ENCODE results near the gene ONECUT1.
A peak's percentile ranks its signal among the peaks of the same experiment; 100 is the strongest.

The ONECUT1 gene

DNA sequence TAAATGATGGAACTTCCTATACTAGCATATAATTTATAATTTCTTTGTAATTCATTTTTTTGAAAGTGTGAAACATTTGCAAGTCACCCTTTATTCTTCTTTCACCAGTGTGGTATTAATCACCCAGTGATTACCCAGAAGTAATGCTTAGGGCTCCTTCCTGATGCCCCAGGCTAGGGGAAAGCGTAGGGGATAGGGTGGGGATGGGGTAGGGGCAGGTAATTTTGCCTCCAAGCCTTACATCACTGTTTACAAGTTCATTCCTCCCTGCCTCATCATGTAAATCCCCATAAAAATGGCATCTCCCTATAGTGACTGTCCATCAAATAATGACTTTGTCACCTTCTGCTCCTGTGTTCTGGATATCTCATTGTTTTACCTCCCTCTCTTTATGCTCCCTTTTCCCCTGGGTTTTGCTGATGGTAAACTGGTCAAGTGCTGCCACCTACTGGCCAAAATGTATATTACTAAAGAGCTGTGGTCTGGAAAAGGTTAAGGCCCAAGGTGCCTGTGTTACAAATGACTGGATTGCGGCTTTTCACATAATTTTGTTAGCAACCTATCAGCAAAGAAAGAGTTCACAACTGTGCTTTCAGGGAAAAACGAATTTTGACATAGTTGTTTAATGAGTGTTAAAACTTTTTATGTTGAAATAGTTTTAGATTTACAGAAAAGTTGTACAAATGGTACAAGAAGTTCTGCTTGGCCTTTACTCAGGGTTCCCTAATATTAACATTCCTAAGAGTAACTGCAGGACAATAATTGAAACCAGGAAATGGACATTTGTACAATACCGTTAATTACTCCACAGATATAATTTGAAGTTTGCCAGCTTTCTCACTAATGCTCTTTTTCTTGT lies 54.7 kb downstream of the ONECUT1 start:
- H3K27me3 ChIP-seq (ENCODE audit: insufficient read depth, insufficient read length) = no peaks in the 10 kb centered on the region
- H3K4me1 ChIP-seq (ENCODE audit: insufficient read depth, insufficient read length) = peaks cover 3% of the 10 kb centered on the region
- no peak overlapping the region for H3K9ac ChIP-seq (ENCODE audit: insufficient read length, low read depth)
- TF ChIP-seq ZNF274 (IDR thresholded peaks at IDR 0.05; ENCODE audit: low read depth, low read length) = no peak
- TF ChIP-seq SUZ12 (IDR thresholded peaks at IDR 0.05; ENCODE audit: extremely low read depth, insufficient read depth, insufficient read length) = no peak
- TF ChIP-seq YY1 (IDR thresholded peaks at IDR 0.05; ENCODE audit: insufficient read depth, insufficient read length) = no peak
- H3K9me3 ChIP-seq (ENCODE audit: insufficient read depth, low read length) = no peaks in the 10 kb centered on the region
- H3K4me3 ChIP-seq (ENCODE audit: insufficient read length, low read depth) = no peak overlapping the region
- DNase-seq (ENCODE audit: low read depth, low spot score) = peak; percentile 58
- no peaks in the 10 kb centered on the region for H3K36me3 ChIP-seq (ENCODE audit: insufficient read depth, insufficient read length, low read length)

DNA sequence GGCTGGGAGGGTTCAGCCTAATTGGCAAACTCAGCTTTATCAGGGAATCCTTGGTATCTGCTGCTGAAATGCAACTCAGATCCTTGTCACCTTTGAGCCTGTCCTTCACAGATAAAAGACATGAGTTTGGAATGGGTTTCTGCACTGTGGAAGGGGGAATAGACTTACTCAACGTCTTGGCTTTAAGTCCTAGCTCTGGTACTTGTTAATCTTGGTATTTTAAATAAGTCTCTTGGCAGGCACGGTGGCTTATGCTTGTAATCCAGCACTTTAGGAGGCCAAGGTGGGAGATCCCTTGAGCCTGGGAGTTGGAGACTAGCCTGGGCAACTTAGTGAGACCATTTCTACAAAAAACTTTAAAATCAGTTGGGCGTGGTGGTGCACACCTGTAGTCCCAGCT lies 55.8 kb downstream of the ONECUT1 start:
- no peak for DNase-seq (ENCODE audit: low read depth, low spot score)
- Histone ChIP-seq H3K9ac (ENCODE audit: insufficient read length, low read depth) (no peak overlapping the region), H3K9me3 (ENCODE audit: insufficient read depth, low read length) (no peaks in the 10 kb centered on the region), H3K4me1 (ENCODE audit: insufficient read depth, insufficient read length) (peaks cover 3% of the 10 kb centered on the region), H3K27me3 (ENCODE audit: insufficient read depth, insufficient read length) (no peaks in the 10 kb centered on the region), H3K4me3 (ENCODE audit: insufficient read length, low read depth) (no peak overlapping the region), H3K36me3 (ENCODE audit: insufficient read depth, insufficient read length, low read length) (no peaks in the 10 kb centered on the region)
- no peak for TF ChIP-seq ZNF274 (IDR thresholded peaks at IDR 0.05; ENCODE audit: low read depth, low read length)
- no peak for TF ChIP-seq SUZ12 (IDR thresholded peaks at IDR 0.05; ENCODE audit: extremely low read depth, insufficient read depth, insufficient read length)
- no peak for TF ChIP-seq YY1 (IDR thresholded peaks at IDR 0.05; ENCODE audit: insufficient read depth, insufficient read length)

- Histone ChIP-seq H3K4me1 (ENCODE audit: insufficient read depth, insufficient read length) (peaks cover 3% of the 10 kb centered on the region), H3K9me3 (ENCODE audit: insufficient read depth, low read length) (no peaks in the 10 kb centered on the region), H3K4me3 (ENCODE audit: insufficient read length, low read depth) (no peak overlapping the region), H3K36me3 (ENCODE audit: insufficient read depth, insufficient read length, low read length) (no peaks in the 10 kb centered on the region), H3K27me3 (ENCODE audit: insufficient read depth, insufficient read length) (no peaks in the 10 kb centered on the region), H3K9ac (ENCODE audit: insufficient read length, low read depth) (no peak overlapping the region)
- DNase-seq (ENCODE audit: low read depth, low spot score) = no peak
- no peak for TF ChIP-seq ZNF274 (IDR thresholded peaks at IDR 0.05; ENCODE audit: low read depth, low read length)
- no peak for TF ChIP-seq SUZ12 (IDR thresholded peaks at IDR 0.05; ENCODE audit: extremely low read depth, insufficient read depth, insufficient read length)
- TF ChIP-seq YY1 (IDR thresholded peaks at IDR 0.05; ENCODE audit: insufficient read depth, insufficient read length) = no peak
Measured at GRCh38 chr15:52733696-52734255, 56.4 kb downstream of the ONECUT1 start.

DNA sequence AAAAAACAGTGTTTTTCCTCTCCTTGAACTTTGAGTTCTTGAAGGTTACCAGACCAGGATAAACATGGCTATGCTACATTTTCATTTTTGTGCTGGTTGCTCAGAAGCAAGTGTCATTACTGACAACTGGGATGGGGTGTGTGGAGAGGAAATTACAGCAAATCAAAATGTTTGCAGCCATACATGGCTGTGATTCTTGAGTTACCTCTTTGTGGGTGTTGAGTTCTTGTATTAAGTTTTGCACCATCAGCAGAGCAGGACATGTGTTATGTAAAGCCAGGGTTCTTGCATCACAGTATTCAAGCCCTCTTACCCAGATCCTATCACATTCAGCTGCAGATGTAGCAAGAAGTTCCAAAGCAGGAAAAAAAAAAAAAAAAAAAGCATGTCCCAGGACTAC lies 57.0 kb downstream of the ONECUT1 start:
- H3K4me3 ChIP-seq (ENCODE audit: insufficient read length, low read depth) = no peak overlapping the region
- H3K9me3 ChIP-seq (ENCODE audit: insufficient read depth, low read length) = no peaks in the 10 kb centered on the region
- no peaks in the 10 kb centered on the region for H3K36me3 ChIP-seq (ENCODE audit: insufficient read depth, insufficient read length, low read length)
- DNase-seq (ENCODE audit: low read depth, low spot score) = peak; percentile 9
- TF ChIP-seq YY1 (IDR thresholded peaks at IDR 0.05; ENCODE audit: insufficient read depth, insufficient read length) = no peak
- no peak for TF ChIP-seq SUZ12 (IDR thresholded peaks at IDR 0.05; ENCODE audit: extremely low read depth, insufficient read depth, insufficient read length)
- no peak for TF ChIP-seq ZNF274 (IDR thresholded peaks at IDR 0.05; ENCODE audit: low read depth, low read length)
- H3K9ac ChIP-seq (ENCODE audit: insufficient read length, low read depth) = no peak overlapping the region
- no peaks in the 10 kb centered on the region for H3K27me3 ChIP-seq (ENCODE audit: insufficient read depth, insufficient read length)
- H3K4me1 ChIP-seq (ENCODE audit: insufficient read depth, insufficient read length) = peaks cover 3% of the 10 kb centered on the region

- no peak overlapping the region for H3K9ac ChIP-seq (ENCODE audit: insufficient read length, low read depth)
- H3K27me3 ChIP-seq (ENCODE audit: insufficient read depth, insufficient read length) = no peaks in the 10 kb centered on the region
- TF ChIP-seq YY1 (IDR thresholded peaks at IDR 0.05; ENCODE audit: insufficient read depth, insufficient read length) (no peak), SUZ12 (IDR thresholded peaks at IDR 0.05; ENCODE audit: extremely low read depth, insufficient read depth, insufficient read length) (no peak), ZNF274 (IDR thresholded peaks at IDR 0.05; ENCODE audit: low read depth, low read length) (no peak)
- DNase-seq (ENCODE audit: low read depth, low spot score) = no peak
- H3K36me3 ChIP-seq (ENCODE audit: insufficient read depth, insufficient read length, low read length) = no peaks in the 10 kb centered on the region
- H3K4me1 ChIP-seq (ENCODE audit: insufficient read depth, insufficient read length) = peaks cover 3% of the 10 kb centered on the region
- no peaks in the 10 kb centered on the region for H3K9me3 ChIP-seq (ENCODE audit: insufficient read depth, low read length)
- no peak overlapping the region for H3K4me3 ChIP-seq (ENCODE audit: insufficient read length, low read depth)
Measured at GRCh38 chr15:52732551-52732950, 57.6 kb downstream of the ONECUT1 start.

DNA sequence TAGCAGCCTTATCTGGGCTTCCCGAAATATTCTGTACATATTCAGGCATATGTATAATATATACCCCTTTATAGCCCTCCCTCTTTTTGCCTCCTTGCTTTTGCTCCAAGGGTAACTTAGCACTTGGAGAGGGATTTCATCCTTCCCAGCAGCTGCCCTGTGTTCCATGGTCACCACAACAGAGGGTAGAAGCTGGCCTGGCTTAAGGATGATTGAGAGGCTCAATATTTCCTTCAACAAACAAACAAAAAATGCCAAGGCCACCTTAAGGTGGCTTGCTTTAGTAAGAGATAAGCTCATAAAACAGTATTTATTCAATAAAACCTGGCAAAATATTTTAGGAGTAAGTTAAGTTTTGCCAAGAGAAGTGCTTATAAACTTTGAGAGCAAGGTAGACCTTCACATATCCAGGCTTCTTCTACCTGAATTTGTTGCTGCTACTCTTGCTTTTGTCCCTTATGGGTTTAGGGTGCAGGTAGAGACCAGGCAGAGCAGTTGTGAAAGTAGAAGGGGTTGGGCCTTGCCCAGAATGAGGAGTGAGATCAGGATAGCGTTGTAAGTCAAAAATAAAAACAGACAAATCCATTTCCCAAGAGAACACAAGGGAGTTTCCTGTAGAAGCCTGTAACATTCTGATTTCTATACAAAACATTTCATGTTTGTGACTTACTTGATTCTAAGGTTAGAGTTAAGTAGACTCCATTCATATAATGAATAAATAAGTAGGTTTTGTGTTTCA lies 58.2 kb downstream of the ONECUT1 start:
- Histone ChIP-seq H3K27me3 (ENCODE audit: insufficient read depth, insufficient read length) (no peaks in the 10 kb centered on the region), H3K9ac (ENCODE audit: insufficient read length, low read depth) (no peak overlapping the region), H3K4me1 (ENCODE audit: insufficient read depth, insufficient read length) (peaks cover 3% of the 10 kb centered on the region), H3K4me3 (ENCODE audit: insufficient read length, low read depth) (no peak overlapping the region), H3K36me3 (ENCODE audit: insufficient read depth, insufficient read length, low read length) (no peaks in the 10 kb centered on the region), H3K9me3 (ENCODE audit: insufficient read depth, low read length) (no peaks in the 10 kb centered on the region)
- DNase-seq (ENCODE audit: low read depth, low spot score) = no peak
- TF ChIP-seq SUZ12 (IDR thresholded peaks at IDR 0.05; ENCODE audit: extremely low read depth, insufficient read depth, insufficient read length) = no peak
- TF ChIP-seq ZNF274 (IDR thresholded peaks at IDR 0.05; ENCODE audit: low read depth, low read length) = no peak
- no peak for TF ChIP-seq YY1 (IDR thresholded peaks at IDR 0.05; ENCODE audit: insufficient read depth, insufficient read length)

DNA sequence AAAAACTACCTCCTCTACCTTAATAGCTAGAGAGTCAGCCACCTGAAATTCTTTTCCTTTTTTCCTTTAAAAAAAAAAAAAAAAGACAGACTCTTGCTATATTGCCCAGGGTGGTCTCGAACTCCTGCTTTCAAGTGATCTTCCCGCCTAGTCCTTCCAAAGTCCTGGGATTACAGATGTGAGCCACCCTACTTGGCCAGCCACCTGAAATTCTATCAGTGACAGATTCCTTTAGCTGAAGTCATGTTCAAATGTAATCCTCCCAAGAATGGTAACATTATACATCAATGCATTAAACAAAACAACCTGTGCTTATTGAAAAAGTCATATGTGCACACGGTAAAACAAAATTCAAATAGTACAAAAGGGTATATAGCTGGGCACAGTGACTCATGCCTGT lies 59.1 kb downstream of the ONECUT1 start:
- Histone ChIP-seq H3K4me1 (ENCODE audit: insufficient read depth, insufficient read length) (peaks cover 3% of the 10 kb centered on the region), H3K4me3 (ENCODE audit: insufficient read length, low read depth) (no peak overlapping the region), H3K36me3 (ENCODE audit: insufficient read depth, insufficient read length, low read length) (no peaks in the 10 kb centered on the region), H3K9ac (ENCODE audit: insufficient read length, low read depth) (no peak overlapping the region), H3K9me3 (ENCODE audit: insufficient read depth, low read length) (no peaks in the 10 kb centered on the region), H3K27me3 (ENCODE audit: insufficient read depth, insufficient read length) (no peaks in the 10 kb centered on the region)
- TF ChIP-seq SUZ12 (IDR thresholded peaks at IDR 0.05; ENCODE audit: extremely low read depth, insufficient read depth, insufficient read length) (no peak), ZNF274 (IDR thresholded peaks at IDR 0.05; ENCODE audit: low read depth, low read length) (no peak), YY1 (IDR thresholded peaks at IDR 0.05; ENCODE audit: insufficient read depth, insufficient read length) (no peak)
- no peak for DNase-seq (ENCODE audit: low read depth, low spot score)
